Stomach smooth muscle (tissue), 2 donors: ENCODE measurements around the gene KRT8.
"Not testable (repeated sequence)": the region's sequence is repeated elsewhere in the genome, so short reads cannot be mapped to it uniquely, and the experiment has no call there.

Source experiments
- H3K27ac ChIP-seq: one replicate; pipeline ENCODE4 v1.7.0; 2013; ENCODE audit warnings: mild to moderate bottlenecking, low read length, inconsistent platforms
- H3K27me3 ChIP-seq, 2 donors: one replicate each; pipeline ENCODE4 v1.7.0; 2013; ENCODE audit warnings: low read length in 2 of 2; ENCODE audit not compliant: insufficient read depth in 2 of 2, control insufficient read depth in 1 of 2
- H3K36me3 ChIP-seq, 2 donors: one replicate each; pipeline ENCODE4 v1.7.0; 2013; ENCODE audit warnings: low read length in 2 of 2; ENCODE audit not compliant: control insufficient read depth in 2 of 2, insufficient read depth in 2 of 2
- H3K4me1 ChIP-seq: one replicate; pipeline ENCODE4 v1.7.0; 2013; ENCODE audit warnings: low read length; ENCODE audit not compliant: control insufficient read depth, insufficient read depth
- H3K4me3 ChIP-seq, 2 donors: one replicate each; pipeline ENCODE4 v1.7.0; 2013; ENCODE audit warnings: low read length in 2 of 2
- H3K9ac ChIP-seq, 2 donors: one replicate each; pipeline ENCODE4 v1.7.0; 2013; ENCODE audit warnings: low read length in 2 of 2, mild to moderate bottlenecking in 1 of 2
- H3K9me3 ChIP-seq, 2 donors: one replicate each; pipeline ENCODE4 v1.7.0; 2013; ENCODE audit warnings: low read length in 2 of 2; ENCODE audit not compliant: control insufficient read depth in 2 of 2
- donor health status: healthy.
- donor health status: Pancreatic carcinoma.

Gene KRT8

DNA sequence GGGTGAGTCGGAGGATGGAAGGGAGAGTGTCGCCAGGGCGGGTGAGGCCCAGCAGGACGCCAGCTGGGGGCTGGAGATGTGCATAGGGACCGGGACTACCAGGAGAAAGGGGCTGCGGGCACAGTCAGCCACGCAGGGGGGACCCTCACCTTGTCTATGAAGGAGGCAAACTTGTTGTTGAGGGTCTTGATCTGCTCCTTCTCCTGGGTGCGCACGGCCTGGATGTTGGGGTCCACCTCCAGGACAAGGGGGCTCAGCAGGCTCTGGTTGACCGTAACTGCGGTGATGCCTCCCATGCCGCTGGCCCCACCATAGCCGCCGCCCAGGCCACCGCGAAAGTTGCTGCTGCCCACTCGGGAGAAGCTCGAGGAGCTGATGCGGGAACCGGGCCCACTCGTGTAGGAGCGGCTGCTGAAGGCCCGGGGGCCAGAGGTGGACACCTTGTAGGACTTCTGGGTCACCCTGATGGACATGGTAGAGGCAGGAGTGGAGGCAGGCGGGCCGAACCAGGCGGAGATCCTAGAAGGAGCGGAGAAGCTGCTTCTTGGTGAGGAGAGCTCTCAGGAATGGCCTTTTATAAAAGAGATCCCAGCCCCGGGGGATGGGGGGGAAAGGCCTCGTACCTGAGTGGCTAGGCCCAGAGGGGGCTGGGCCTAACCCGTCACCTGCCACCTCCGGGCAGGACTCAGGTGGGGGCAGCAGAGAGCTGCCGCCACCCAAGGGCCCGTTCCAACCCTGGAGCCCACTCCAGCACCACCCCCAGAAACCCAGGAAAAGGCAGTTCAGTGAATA, at the start of gene KRT8:
TSS of gene KRT8 (minus strand) at position 568 of the 792 bp plus-strand sequence. CDS start at position 473, 95 bp downstream.
- Histone ChIP-seq H3K36me3 (peaks cover 5 to 13% of the 10 kb centered on the region in 2 donors), H3K9ac (peak within 1 kb of the TSS; percentile 70 to 84), H3K4me1 (peaks cover 31% of the 10 kb centered on the region), H3K4me3 (peak within 1 kb of the TSS; percentile 64 to 78), H3K27ac (peak within 1 kb of the TSS; percentile 85)
- H3K27me3 ChIP-seq, H3K9me3 ChIP-seq: not testable (repeated sequence)

GRCh38 chr12:52953181-52953841, 48.4 kb upstream of the KRT8 start:
- Histone ChIP-seq H3K4me1 (peaks cover 9% of the 10 kb centered on the region), H3K27ac (no peak overlapping the region), H3K36me3 (no peaks in the 10 kb centered on the region), H3K9me3 (no peaks in the 10 kb centered on the region), H3K27me3 (peaks cover 9 to 17% of the 10 kb centered on the region in 2 donors), H3K4me3 (no peak overlapping the region), H3K9ac (no peak overlapping the region)

DNA sequence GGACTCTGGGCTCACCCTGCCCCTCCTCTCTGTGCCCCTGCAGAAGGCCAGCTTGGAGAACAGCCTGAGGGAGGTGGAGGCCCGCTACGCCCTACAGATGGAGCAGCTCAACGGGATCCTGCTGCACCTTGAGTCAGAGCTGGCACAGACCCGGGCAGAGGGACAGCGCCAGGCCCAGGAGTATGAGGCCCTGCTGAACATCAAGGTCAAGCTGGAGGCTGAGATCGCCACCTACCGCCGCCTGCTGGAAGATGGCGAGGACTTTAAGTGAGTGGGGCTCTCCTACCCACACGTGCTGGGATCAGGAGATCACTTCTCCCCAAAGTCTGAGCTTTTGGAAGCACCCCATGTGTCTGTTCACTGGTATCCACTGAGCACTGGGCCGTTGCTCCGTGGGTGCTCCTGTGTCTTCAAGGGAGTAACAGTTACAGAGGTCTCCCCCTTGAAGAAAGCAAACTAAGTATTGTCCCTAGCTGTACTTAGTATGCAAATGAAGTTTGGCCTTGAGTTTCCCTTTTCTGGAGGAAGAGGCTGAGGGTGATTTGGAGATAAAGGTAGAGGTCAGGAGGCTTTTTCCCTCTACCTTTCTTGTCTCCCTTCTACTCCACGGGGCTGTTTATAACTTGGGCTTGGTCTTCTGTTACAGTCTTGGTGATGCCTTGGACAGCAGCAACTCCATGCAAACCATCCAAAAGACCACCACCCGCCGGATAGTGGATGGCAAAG, 47.4 kb upstream of the KRT8 start:
- no peak overlapping the region for H3K4me3 ChIP-seq

GRCh38 chr12:52951640-52952039, 46.8 kb upstream of the KRT8 start:
- H3K9me3 ChIP-seq = no peaks in the 10 kb centered on the region
- no peak overlapping the region for H3K27ac ChIP-seq
- no peak overlapping the region for H3K4me3 ChIP-seq
- no peak overlapping the region for H3K9ac ChIP-seq
- no peaks in the 10 kb centered on the region for H3K36me3 ChIP-seq
- peaks cover 9% of the 10 kb centered on the region for H3K4me1 ChIP-seq
- H3K27me3 ChIP-seq = peaks cover 9 to 17% of the 10 kb centered on the region in 2 donors

More for the DNA sequence above, 47.4 kb upstream of the KRT8 start:
- peaks cover 9% of the 10 kb centered on the region for H3K4me1 ChIP-seq
- H3K27ac ChIP-seq = no peak overlapping the region
- H3K27me3 ChIP-seq = peaks cover 9 to 17% of the 10 kb centered on the region in 2 donors
- H3K36me3 ChIP-seq = no peaks in the 10 kb centered on the region
- no peak overlapping the region for H3K9ac ChIP-seq
- H3K9me3 ChIP-seq = no peaks in the 10 kb centered on the region

DNA sequence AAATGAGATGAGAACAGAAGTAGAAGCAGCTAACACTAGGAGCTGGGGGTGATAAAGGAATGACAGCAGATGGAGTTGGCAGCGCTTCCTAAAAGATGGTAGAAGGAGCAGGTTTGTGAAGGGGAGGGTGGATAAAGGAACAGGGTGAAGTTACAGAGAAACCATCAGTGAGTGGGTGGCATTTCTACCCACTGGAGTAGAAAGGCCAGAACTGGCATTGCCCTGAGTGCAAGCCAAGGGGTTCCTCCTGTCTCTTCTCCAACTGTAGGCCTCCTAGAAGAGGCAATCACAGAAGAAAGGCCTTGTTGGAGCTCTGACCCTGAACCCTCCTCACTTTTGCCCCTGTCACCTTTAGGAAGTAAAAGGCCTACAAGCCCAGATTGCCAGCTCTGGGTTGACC, 46.2 kb upstream of the KRT8 start:
- H3K4me1 ChIP-seq = peaks cover 9% of the 10 kb centered on the region
- H3K9me3 ChIP-seq = no peaks in the 10 kb centered on the region
- H3K27ac ChIP-seq = no peak overlapping the region
- H3K9ac ChIP-seq = no peak overlapping the region
- H3K4me3 ChIP-seq = no peak overlapping the region
- H3K27me3 ChIP-seq = peaks cover 9 to 17% of the 10 kb centered on the region in 2 donors
- H3K36me3 ChIP-seq = no peaks in the 10 kb centered on the region

- peaks cover 9 to 17% of the 10 kb centered on the region in 2 donors for H3K27me3 ChIP-seq
- no peaks in the 10 kb centered on the region for H3K36me3 ChIP-seq
- no peak overlapping the region for H3K27ac ChIP-seq
- no peaks in the 10 kb centered on the region for H3K9me3 ChIP-seq
- no peak overlapping the region for H3K9ac ChIP-seq
- no peak overlapping the region for H3K4me3 ChIP-seq
- H3K4me1 ChIP-seq = peaks cover 9% of the 10 kb centered on the region
These were observed 45.7 kb upstream of the KRT8 start for GRCh38 chr12:52950553-52950952.

- peaks cover 9% of the 10 kb centered on the region for H3K4me1 ChIP-seq
- no peak overlapping the region for H3K9ac ChIP-seq
- H3K27me3 ChIP-seq = peaks cover 11 to 17% of the 10 kb centered on the region in 2 donors
- no peaks in the 10 kb centered on the region for H3K9me3 ChIP-seq
- H3K4me3 ChIP-seq = peak overlapping the region in 1 of 2 donors; percentile 64
- no peaks in the 10 kb centered on the region for H3K36me3 ChIP-seq
- H3K27ac ChIP-seq = no peak overlapping the region
These were observed 44.8 kb upstream of the KRT8 start for GRCh38 chr12:52949413-52950331.

DNA sequence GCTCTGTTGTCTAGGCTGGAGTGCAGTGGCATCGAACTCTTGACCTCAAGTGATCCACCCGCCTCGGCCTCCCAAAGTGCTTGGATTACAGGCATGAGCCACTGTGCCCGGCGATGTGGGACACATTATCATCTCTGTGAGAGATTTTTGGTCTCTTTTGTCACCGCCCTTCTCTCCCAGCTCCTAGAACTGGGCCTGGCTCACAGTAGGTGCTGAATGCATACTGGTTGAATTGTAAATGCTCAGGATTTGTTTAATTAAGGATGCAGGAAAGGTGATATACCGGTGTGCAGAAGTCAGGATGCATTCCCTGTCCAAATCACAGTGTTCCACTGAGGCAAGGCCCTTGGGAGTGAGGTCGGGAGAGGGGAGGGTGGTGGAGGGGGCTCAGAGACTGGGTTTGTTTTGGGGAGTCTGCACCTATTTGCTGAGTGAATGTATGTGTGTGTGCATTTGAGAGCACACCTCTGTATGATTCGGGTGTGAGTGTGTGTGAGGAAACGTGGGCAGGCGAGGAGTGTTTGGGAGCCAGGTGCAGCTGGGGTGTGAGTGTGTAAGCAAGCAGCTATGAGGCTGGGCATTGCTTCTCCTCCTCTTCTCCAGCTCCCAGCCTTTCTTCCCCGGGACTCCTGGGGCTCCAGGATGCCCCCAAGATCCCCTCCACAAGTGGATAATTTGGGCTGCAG, 43.0 kb upstream of the KRT8 start:
- Histone ChIP-seq H3K9ac (no peak overlapping the region), H3K36me3 (no peaks in the 10 kb centered on the region), H3K9me3 (no peaks in the 10 kb centered on the region), H3K27ac (no peak overlapping the region), H3K4me1 (peaks cover 9% of the 10 kb centered on the region), H3K4me3 (no peak overlapping the region), H3K27me3 (peaks cover 11 to 17% of the 10 kb centered on the region in 2 donors)

DNA sequence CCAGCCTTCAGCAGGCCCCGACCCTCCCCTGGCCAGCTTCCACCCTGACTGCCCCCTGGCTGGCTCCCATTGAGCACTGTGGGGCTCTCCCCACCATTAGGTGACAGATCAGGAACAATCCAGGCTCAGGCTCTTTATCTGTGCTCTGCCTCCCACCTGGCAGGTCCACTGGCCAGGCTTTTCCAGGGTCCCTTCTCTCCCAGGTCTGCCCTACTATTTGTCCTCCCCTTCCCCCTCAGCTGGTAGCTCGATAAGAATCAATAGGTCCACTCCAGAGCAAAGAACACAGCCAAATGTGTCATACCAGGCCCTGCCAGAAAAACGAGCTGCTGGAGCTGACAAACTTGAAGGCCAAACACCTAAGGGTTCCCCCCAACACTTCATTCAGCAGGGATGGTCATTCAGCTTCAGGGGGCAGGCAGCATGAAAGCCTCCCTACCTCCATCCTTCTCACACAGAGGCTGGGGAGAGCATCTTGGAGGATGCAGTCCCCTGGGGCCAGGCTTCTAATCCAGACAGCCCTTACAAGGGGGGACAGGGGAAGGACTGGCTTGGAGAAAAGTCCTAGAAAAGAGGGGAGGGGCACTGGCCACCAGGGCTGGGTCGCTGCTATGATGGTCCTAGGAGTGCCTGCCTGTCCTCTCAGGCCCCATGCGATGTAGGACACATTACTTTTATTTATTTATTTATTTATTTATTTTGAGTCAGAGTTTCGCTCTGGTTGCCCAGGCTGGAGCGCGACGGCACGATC, 42.1 kb upstream of the KRT8 start:
- no peaks in the 10 kb centered on the region for H3K36me3 ChIP-seq
- peaks cover 9% of the 10 kb centered on the region for H3K4me1 ChIP-seq
- H3K27me3 ChIP-seq = peaks cover 11 to 17% of the 10 kb centered on the region in 2 donors
- no peak overlapping the region for H3K4me3 ChIP-seq
- H3K9ac ChIP-seq = no peak overlapping the region
- no peak overlapping the region for H3K27ac ChIP-seq
- H3K9me3 ChIP-seq = no peaks in the 10 kb centered on the region
